Ramos (cell line): ENCODE results near the gene AREG.

Source experiments
- in situ Hi-C: fragments of 300-500 bp; cut with MboI; formaldehyde crosslinking; loops from one replicate; pipeline ENCODE4 v1.14.3; 2022; ENCODE audit warnings: low sequenced_read_pairs; ENCODE audit not compliant: unreplicated experiment

Gene AREG

DNA sequence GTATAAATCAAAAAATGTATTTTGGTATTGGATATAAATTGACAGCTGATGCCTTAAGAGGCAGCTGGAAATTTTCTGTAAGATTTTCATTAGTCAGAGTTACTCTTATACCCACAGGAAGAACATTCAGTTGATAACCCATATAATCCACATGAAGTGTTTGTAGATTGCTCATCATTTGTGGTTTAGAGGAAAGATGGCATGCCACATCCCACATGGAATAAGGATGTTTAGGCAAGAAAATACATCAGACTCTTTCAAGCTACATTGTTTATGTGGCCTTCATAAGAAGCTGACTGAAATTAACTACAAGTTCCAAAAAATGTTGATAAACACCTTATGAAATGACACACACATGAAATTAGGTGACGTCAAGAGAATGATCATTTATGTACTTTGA is 56.6 kb downstream of the AREG start:
- in situ Hi-C loops: no loop called here

DNA sequence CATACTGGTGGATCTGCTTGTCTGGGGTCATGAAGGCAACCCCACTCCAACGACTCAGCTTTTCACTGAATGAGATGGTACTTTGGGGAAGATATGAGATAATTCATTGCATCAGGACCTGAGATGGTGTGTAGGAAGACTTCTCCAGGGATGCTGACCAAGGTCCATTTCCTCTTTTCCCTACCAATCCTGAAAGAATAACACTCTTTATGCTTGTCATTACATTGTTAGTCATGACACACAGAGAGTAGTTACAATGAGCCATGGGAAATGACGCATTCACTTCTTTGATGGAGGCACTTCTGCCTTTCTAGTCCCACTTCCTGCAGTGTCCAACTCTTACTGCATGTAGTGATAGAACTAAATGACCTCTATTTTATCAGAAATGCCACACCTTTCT is 58.6 kb downstream of the AREG start:
- in situ Hi-C loops: no loop called here

DNA sequence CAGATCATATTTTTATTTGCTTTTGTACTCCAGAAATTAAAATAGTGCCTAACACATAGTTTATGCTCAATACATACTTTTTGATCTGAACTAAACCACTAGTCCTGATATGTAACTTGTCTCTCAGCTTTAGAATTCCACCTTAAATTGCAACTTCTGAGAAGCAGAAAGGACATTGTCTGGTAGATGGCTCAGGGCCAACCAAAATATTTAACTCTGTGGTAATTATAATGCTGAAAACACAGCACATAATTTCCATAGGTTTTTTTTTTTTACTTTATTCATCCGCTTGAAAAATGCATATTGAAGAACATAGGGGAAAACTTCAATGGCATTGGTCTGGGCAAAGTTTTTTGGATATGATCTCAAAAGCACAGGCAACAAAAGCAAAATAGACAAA is 59.3 kb downstream of the AREG start:
- in situ Hi-C loops: no loop called here
